Liver (tissue), 9 donors: ENCODE results near the gene HK2. TPM values are rescaled to one million over a fixed set of nuclear protein-coding genes. Genes with fewer than 3 reads are reported as not detected.

ENCODE experiments used
- DNase-seq: peaks from one replicate; pipeline ENCODE4 v3.0.0-alpha.2; 2017; ENCODE audit warnings: low spot score
- H3K27ac ChIP-seq, 2 donors: one replicate each; pipeline ENCODE4 v1.7.0; 2013; ENCODE audit warnings: inconsistent platforms in 2 of 2, low read length in 2 of 2, control low read depth in 1 of 2, low read depth in 1 of 2, mild to moderate bottlenecking in 1 of 2
- H3K27me3 ChIP-seq, 4 donors: one replicate each; pipeline versions ENCODE4 v1.6.1 to v1.7.0; 2013; ENCODE audit warnings: low read length in 3 of 4, inconsistent platforms in 1 of 4, mild to moderate bottlenecking in 1 of 4, moderate library complexity in 1 of 4; ENCODE audit not compliant: control insufficient read depth in 4 of 4, insufficient read depth in 4 of 4
- H3K36me3 ChIP-seq, 4 donors: one replicate each; pipeline versions ENCODE4 v1.6.1 to v1.7.0; 2013; ENCODE audit warnings: low read length in 3 of 4, mild to moderate bottlenecking in 3 of 4, low read depth in 1 of 4, moderate library complexity in 1 of 4; ENCODE audit not compliant: control insufficient read depth in 4 of 4, insufficient read depth in 3 of 4
- H3K4me1 ChIP-seq, 4 donors: one replicate each; pipeline versions ENCODE4 v1.6.1 to v1.7.0; 2013; ENCODE audit warnings: low read length in 3 of 4, mild to moderate bottlenecking in 3 of 4, moderate library complexity in 1 of 4; ENCODE audit not compliant: control insufficient read depth in 4 of 4, insufficient read depth in 4 of 4
- H3K4me3 ChIP-seq, 3 donors: one replicate each; pipeline versions ENCODE4 v1.6.1 to v1.7.0; 2013; ENCODE audit warnings: low read length in 3 of 3, control low read depth in 1 of 3, low read depth in 1 of 3, mild to moderate bottlenecking in 1 of 3
- H3K9ac ChIP-seq, 2 donors: one replicate each; pipeline ENCODE4 v1.7.0; 2013; ENCODE audit warnings: low read length in 2 of 2, mild to moderate bottlenecking in 2 of 2, moderate library complexity in 2 of 2, control low read depth in 1 of 2, low read depth in 1 of 2
- H3K9me3 ChIP-seq, 4 donors: one replicate each; pipeline versions ENCODE4 v1.6.1 to v1.7.0; 2013; ENCODE audit warnings: low read length in 3 of 4; ENCODE audit not compliant: control insufficient read depth in 4 of 4
- ATF3 ChIP-seq: IDR thresholded peaks from 2 replicates; pipeline ENCODE4 v1.6.1; 2016; ENCODE audit warnings: antibody characterized with exemption
- CTCF ChIP-seq: fragments of 150-350 bp; IDR thresholded peaks from 2 replicates; pipeline ENCODE4 v1.5.1; 2017; ENCODE audit warnings: improper control_type of control experiment, low read depth, low read length; ENCODE audit not compliant: missing input control
- EGR1 ChIP-seq, 2 donors: IDR thresholded peaks; 2 replicates each; pipeline ENCODE4 v1.6.1; 2016 to 2018; ENCODE audit warnings: antibody characterized with exemption in 2 of 2, low read depth in 2 of 2
- FOXA2 ChIP-seq: IDR thresholded peaks from 2 replicates; pipeline ENCODE4 v1.6.1; 2016; ENCODE audit warnings: antibody characterized with exemption
- GABPA ChIP-seq, 2 donors: IDR thresholded peaks in 1 of 2; conservative IDR thresholded peaks in 1 of 2; 2 replicates each; pipeline ENCODE4 v1.6.1; 2016; ENCODE audit warnings: antibody characterized with exemption in 2 of 2, mild to moderate bottlenecking in 1 of 2, moderate library complexity in 1 of 2
- HNF4A ChIP-seq, 2 donors: conservative IDR thresholded peaks; 2 replicates each; pipeline ENCODE4 v1.6.1; 2016; ENCODE audit warnings: antibody characterized with exemption in 2 of 2, mild to moderate bottlenecking in 2 of 2
- HNF4G ChIP-seq: IDR thresholded peaks from 2 replicates; pipeline ENCODE4 v1.6.1; 2016; ENCODE audit warnings: antibody characterized with exemption
- JUND ChIP-seq, 2 donors: IDR thresholded peaks; 2 replicates each; pipeline ENCODE4 v1.6.1; 2016; ENCODE audit warnings: antibody characterized with exemption in 2 of 2
- MAX ChIP-seq: IDR thresholded peaks from 2 replicates; pipeline ENCODE4 v1.6.1; 2016; ENCODE audit warnings: antibody characterized with exemption
- NR2F2 ChIP-seq: IDR thresholded peaks from 2 replicates; pipeline ENCODE4 v1.6.1; 2016; ENCODE audit warnings: antibody characterized with exemption
- RAD21 ChIP-seq, 2 donors: IDR thresholded peaks; 2 replicates each; pipeline ENCODE4 v1.6.1; 2016; ENCODE audit warnings: antibody characterized with exemption in 2 of 2, mild to moderate bottlenecking in 2 of 2
- REST ChIP-seq: IDR thresholded peaks from 2 replicates; pipeline ENCODE4 v1.6.1; 2016; ENCODE audit warnings: antibody characterized with exemption, mild to moderate bottlenecking
- SP1 ChIP-seq: IDR thresholded peaks from 2 replicates; pipeline ENCODE4 v1.6.1; 2018; ENCODE audit warnings: antibody characterized with exemption, mild to moderate bottlenecking
- TAF1 ChIP-seq: conservative IDR thresholded peaks from 2 replicates; pipeline ENCODE4 v1.6.1; 2016; ENCODE audit warnings: antibody characterized with exemption, mild to moderate bottlenecking
- YY1 ChIP-seq: IDR thresholded peaks from 2 replicates; pipeline ENCODE4 v1.6.1; 2016; ENCODE audit warnings: antibody characterized with exemption, mild to moderate bottlenecking
- ZBTB33 ChIP-seq: IDR thresholded peaks from 2 replicates; pipeline ENCODE4 v1.6.1; 2016; ENCODE audit warnings: antibody characterized with exemption
- WGBS: extraction: QIAGEN DNeasy Blood & Tissue Kit; methylation state at CpG from one replicate; pipeline ENCODE4 v1.1.7; 2013; 5-methylcytosine and 5-hydroxymethylcytosine counted together
- polyA plus RNA-seq, 2 donors: library from polyadenylated mRNA; stranded (reverse) in 1 of 2; unstranded in 1 of 2; fragments of 200-250 nt in 1 of 2; fragments of >200 nt in 1 of 2; fragmentation: Nextera tagmentation in 1 of 2; extraction: Ambion mirVana in 1 of 2; gene quantifications; one replicate each; pipeline versions ENCODE4 v1.2.1 to v1.2.3, GENCODE V29; 2013 to 2015
- total RNA-seq, 2 donors: library from RNA; depleted of rRNA; stranded (reverse); fragments of >200 nt; gene quantifications; one replicate each; pipeline ENCODE4 v1.2.3, GENCODE V29; 2014
- donor health status: healthy.
- donor health status: healthy.
- donor health status: healthy.
- donor health status: healthy.
- donor health status: healthy.

HK2 gene
- total and polyA plus RNA-seq, 4 donors = 0.21 to 3.5 (median 1.0) TPM

- TF ChIP-seq MAX (no peak), JUND (IDR thresholded peaks at IDR 0.05) (no peak), FOXA2 (no peak), RAD21 (IDR thresholded peaks at IDR 0.05) (no peak), HNF4G (no peak), NR2F2 (no peak), CTCF (no peak), SP1 (no peak), REST (no peak), ZBTB33 (no peak), GABPA (IDR thresholded peaks at IDR 0.05 in 1 of 2, conservative IDR thresholded peaks at IDR 0.05 in 1 of 2) (no peak), YY1 (no peak)
- Histone ChIP-seq H3K36me3 (no peaks in the 10 kb centered on the region), H3K4me1 (no peaks in the 10 kb centered on the region), H3K27ac (no peak overlapping the region), H3K4me3 (no peak overlapping the region), H3K27me3 (no peaks in the 10 kb centered on the region), H3K9me3 (peaks cover 0 to 3% (median 0%) of the 10 kb centered on the region in 4 donors), H3K9ac (no peak overlapping the region)
- no peak for DNase-seq
- WGBS = 84% methylated on average over 5 of the region's 5 CpGs
Observed at GRCh38 chr2:74927621-74928020, 93.7 kb downstream of the HK2 start.

- H3K9me3 ChIP-seq = peaks cover 0 to 3% (median 0%) of the 10 kb centered on the region in 4 donors
- no peak for TF ChIP-seq YY1
- no peak for TF ChIP-seq CTCF
- no peak for TF ChIP-seq HNF4G
- TF ChIP-seq HNF4A (conservative IDR thresholded peaks at IDR 0.05) = no peak
- no peak for TF ChIP-seq ATF3
- TF ChIP-seq TAF1 = no peak
- TF ChIP-seq SP1 = no peak
- TF ChIP-seq FOXA2 = no peak
- TF ChIP-seq NR2F2 = no peak
- no peak for TF ChIP-seq EGR1 (IDR thresholded peaks at IDR 0.05; ENCODE audit: low read depth in 2 of 2)
- TF ChIP-seq RAD21 (IDR thresholded peaks at IDR 0.05) = no peak
- H3K27me3 ChIP-seq = no peaks in the 10 kb centered on the region
- H3K4me3 ChIP-seq = no peak overlapping the region
- WGBS = 88% methylated on average over 8 of the region's 8 CpGs
- no peak overlapping the region for H3K27ac ChIP-seq
- no peak overlapping the region for H3K9ac ChIP-seq
- no peaks in the 10 kb centered on the region for H3K4me1 ChIP-seq
- H3K36me3 ChIP-seq = no peaks in the 10 kb centered on the region
- no peak for DNase-seq
Observed at GRCh38 chr2:74930811-74931486, 97.0 kb downstream of the HK2 start.
